Rectal smooth muscle tissue (tissue), 1 donor: ENCODE results near the gene AGTPBP1.
A peak's percentile ranks its signal among the peaks of the same experiment; 100 is the strongest.
"Not testable (repeated sequence)": the region's sequence is repeated elsewhere in the genome, so short reads cannot be mapped to it uniquely, and the experiment has no call there.

ENCODE experiments used
- H3K27ac ChIP-seq: one replicate; pipeline ENCODE4 v1.7.0; 2013; ENCODE audit warnings: low read depth, low read length, inconsistent platforms
- H3K27me3 ChIP-seq: one replicate; pipeline ENCODE4 v1.7.0; 2013; ENCODE audit warnings: low read length; ENCODE audit not compliant: control insufficient read depth, insufficient read depth
- H3K36me3 ChIP-seq: one replicate; pipeline ENCODE4 v1.7.0; 2013; ENCODE audit warnings: low read length; ENCODE audit not compliant: control insufficient read depth, insufficient read depth
- H3K4me1 ChIP-seq: one replicate; pipeline ENCODE4 v1.7.0; 2013; ENCODE audit warnings: low read length; ENCODE audit not compliant: control insufficient read depth, insufficient read depth
- H3K4me3 ChIP-seq: one replicate; pipeline ENCODE4 v1.7.0; 2013; ENCODE audit warnings: low read length
- H3K9ac ChIP-seq: one replicate; pipeline ENCODE4 v1.7.0; 2013; ENCODE audit warnings: low read length

AGTPBP1 gene

DNA sequence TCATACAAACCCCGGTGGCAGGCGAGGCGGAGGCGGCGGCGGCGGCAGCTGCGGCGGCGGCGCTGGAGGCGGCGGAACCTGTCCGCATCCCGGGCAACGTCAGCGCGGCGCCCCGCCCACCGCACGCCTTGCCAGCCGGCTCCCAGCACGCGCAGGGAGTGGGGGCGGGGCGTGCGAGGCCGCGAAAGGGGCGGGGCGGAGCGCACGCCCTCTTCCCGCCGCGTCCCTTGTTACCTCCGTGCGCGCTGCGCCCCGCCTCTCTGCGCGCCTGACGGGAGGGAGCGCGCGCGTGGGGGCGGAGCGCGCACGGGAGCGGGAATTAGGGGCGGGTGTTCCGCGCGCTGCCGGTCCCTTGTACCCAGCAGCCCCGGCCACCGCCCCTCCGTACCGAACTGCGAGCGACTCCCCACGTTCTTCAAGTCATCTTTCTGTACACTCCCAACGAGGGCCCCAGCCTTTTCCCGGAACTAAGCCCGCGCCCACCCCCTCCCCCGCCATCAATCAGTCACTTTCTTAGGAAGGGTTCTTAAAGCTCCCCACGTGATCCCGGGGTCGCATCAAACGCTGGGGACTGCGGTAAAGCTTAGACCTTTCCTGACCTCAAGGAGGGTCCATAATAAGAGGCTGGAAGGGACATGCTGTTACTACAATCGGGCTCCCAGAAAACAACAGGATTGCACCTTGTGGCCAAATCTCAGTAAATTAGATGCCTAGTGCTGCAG, at the start of gene AGTPBP1:
TSS of gene AGTPBP1 (minus strand) at position 80 of the 722 bp plus-strand sequence. CDS start 29,421 bp downstream, outside the sequence.
- no peaks in the 10 kb centered on the region for H3K27me3 ChIP-seq
- H3K4me1 ChIP-seq: peaks cover 4% of the 10 kb centered on the region
- H3K9ac ChIP-seq: peak within 1 kb of the TSS; percentile 63
- H3K36me3 ChIP-seq: no peaks in the 10 kb centered on the region
- H3K4me3 ChIP-seq: peak within 1 kb of the TSS; percentile 92
- H3K27ac ChIP-seq: peak within 1 kb of the TSS; percentile 74

DNA sequence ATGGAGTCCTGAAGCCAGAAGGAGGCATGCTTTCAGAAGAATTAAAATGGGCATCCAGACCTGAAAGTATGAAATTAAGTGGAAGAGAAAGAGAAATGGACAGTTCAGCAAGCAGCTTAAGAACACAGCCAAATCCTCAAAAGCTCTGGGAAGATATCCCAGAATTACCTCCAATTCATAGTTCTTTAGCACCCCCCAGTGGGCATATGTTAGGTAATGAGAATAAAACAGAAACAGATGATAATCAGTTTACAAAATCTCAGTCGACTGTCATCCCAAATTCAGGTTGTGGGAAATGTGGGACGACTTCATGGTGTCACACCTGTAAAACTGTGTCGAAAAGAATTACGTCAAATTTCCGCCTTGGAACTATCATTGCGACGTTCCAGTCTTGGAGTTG, 44.4 kb upstream of the AGTPBP1 start:
- H3K27me3 ChIP-seq, H3K4me1 ChIP-seq, H3K4me3 ChIP-seq, H3K27ac ChIP-seq, H3K36me3 ChIP-seq, H3K9ac ChIP-seq: not testable (repeated sequence)

GRCh38 chr9:85773844-85774243, 32.1 kb upstream of the AGTPBP1 start:
- H3K27me3 ChIP-seq, H3K4me3 ChIP-seq, H3K27ac ChIP-seq, H3K4me1 ChIP-seq, H3K36me3 ChIP-seq, H3K9ac ChIP-seq: not testable (repeated sequence)

DNA sequence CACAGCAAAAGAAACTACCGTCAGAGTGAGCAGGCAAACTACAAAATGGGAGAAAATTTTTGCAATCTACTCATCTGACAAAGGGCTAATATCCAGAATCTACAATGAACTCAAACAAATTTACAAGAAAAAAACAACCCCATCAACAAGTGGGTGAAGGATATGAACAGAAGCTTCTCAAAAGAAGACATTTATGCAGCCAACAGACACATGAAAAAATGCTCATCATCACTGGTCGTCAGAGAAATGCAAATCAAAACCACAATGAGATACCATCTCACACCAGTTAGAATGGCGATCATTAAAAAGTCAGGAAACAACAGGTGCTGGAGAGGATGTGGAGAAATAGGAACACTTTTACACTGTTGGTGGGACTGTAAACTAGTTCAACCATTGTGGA, 20.0 kb upstream of the AGTPBP1 start:
- not testable (repeated sequence) for H3K9ac ChIP-seq, H3K4me1 ChIP-seq, H3K4me3 ChIP-seq, H3K27me3 ChIP-seq, H3K36me3 ChIP-seq, H3K27ac ChIP-seq

DNA sequence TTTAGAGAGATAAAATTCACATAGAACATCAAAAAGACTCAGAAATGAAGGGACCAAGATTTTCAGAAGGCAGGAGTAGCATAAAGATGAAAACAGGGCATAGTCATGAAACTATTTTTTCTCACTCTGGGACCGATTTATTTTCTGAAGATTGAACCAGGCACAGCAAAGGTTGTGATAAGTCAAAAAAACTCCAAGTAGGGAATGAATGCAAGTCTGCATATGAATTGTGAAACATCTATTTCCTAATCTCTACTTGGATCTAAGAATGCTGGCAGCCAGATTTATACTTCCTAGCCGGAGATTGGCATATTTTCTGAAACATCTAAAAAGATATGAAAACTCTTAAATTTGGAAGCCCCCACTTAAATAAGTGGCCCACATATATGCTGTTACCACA, 16.0 kb upstream of the AGTPBP1 start:
- H3K36me3 ChIP-seq, H3K27ac ChIP-seq, H3K9ac ChIP-seq, H3K27me3 ChIP-seq, H3K4me3 ChIP-seq, H3K4me1 ChIP-seq: not testable (repeated sequence)

DNA sequence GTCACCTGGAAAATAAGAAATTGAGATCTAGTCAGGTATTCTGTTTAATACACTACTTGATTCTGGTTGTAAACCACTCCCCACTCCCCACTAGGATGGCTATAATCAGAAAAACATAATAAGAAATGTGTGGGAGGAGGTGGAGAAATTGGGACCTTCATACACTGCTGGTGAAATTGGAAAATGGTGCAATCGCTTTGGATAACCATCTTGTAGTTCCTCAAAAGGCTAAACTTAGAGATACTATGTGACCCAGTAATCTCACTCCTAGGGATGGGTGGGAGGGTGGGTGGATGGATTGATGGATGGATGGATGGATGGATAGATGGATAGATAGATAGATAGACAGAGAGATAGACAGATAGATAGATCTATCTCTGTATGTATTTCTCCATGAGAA, 14.5 kb upstream of the AGTPBP1 start:
- not testable (repeated sequence) for H3K27ac ChIP-seq, H3K36me3 ChIP-seq, H3K27me3 ChIP-seq, H3K9ac ChIP-seq, H3K4me1 ChIP-seq, H3K4me3 ChIP-seq

- H3K9ac ChIP-seq: no peak overlapping the region
- H3K27ac ChIP-seq: no peak overlapping the region
- no peaks in the 10 kb centered on the region for H3K36me3 ChIP-seq
- H3K27me3 ChIP-seq: no peaks in the 10 kb centered on the region
- H3K4me3 ChIP-seq: no peak overlapping the region
- H3K4me1 ChIP-seq: peaks cover 4% of the 10 kb centered on the region
Measured at GRCh38 chr9:85746309-85746708, 4.6 kb upstream of the AGTPBP1 start.

DNA sequence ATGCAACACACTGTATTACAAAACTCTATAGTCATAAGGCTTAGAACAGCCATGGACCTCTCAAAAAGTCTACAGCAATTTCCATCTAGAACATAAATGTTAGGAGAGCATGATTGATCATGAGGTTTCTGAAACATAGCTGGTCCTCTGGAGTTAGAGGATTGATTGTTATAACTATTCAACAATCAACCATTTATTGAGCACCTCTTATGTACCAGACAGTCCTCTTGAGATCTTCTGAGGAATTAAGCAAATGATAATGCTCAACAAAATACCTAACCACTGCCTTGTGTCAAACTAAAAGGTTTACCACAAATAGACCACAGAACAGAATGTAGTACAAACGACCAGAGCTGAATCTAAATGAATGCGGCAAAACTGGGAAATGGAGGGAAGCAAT, 3.4 kb upstream of the AGTPBP1 start:
- no peaks in the 10 kb centered on the region for H3K27me3 ChIP-seq
- peaks cover 4% of the 10 kb centered on the region for H3K4me1 ChIP-seq
- H3K27ac ChIP-seq: no peak overlapping the region

GRCh38 chr9:85744480-85744879, 2.7 kb upstream of the AGTPBP1 start:
- Histone ChIP-seq H3K27ac (no peak overlapping the region), H3K27me3 (no peaks in the 10 kb centered on the region), H3K4me1 (peaks cover 4% of the 10 kb centered on the region), H3K4me3 (no peak overlapping the region), H3K36me3 (no peaks in the 10 kb centered on the region), H3K9ac (no peak overlapping the region)

More for the DNA sequence above, 3.4 kb upstream of the AGTPBP1 start:
- Histone ChIP-seq H3K36me3 (no peaks in the 10 kb centered on the region), H3K9ac (no peak overlapping the region), H3K4me3 (no peak overlapping the region)

DNA sequence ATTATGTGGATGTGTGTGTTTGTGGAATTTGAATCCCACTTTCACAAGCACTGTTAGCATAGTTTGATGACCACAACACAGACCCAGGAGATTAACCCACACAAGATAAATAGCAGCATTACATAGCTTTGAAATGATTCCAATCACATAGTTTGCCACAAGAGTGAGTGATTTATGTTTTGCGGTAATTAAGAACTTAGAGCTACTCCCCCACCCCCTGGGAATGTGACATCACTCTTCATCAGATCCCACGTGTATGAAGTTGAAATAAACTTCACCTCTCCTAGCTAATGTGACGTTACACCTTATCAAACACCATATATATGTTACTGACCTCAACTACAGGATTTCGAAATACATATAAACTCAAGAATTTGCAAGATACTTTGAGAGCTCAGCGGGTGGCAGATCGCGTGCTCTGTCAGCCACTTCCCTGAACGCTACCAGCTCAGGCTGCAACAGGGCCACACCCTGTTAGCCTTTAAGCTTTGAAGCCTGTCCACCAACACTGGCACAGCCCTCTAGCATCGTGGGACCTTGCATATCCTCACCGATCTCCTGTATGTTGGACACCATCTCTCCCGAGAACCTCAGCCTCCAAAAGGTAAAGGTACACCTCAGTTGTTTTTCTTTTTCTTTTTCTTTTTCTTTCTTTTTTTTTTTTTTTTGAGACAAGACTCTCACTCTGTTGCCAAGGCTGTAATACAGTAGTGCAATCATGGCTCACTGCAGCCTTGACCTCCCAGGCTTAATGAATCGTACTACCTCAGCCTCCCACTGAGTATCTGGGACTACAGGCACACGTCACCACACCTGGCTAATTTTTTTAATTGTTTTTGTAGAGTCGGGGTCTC, 1.7 kb upstream of the AGTPBP1 start:
- Histone ChIP-seq H3K9ac (no peak overlapping the region), H3K36me3 (no peaks in the 10 kb centered on the region), H3K4me1 (peaks cover 4% of the 10 kb centered on the region), H3K27ac (no peak overlapping the region), H3K27me3 (no peaks in the 10 kb centered on the region), H3K4me3 (no peak overlapping the region)

GRCh38 chr9:85742597-85742936, 813 bp upstream of the AGTPBP1 start:
- no peaks in the 10 kb centered on the region for H3K36me3 ChIP-seq
- H3K27me3 ChIP-seq: no peaks in the 10 kb centered on the region
- H3K27ac ChIP-seq: peak overlapping the region; percentile 74
- peaks cover 4% of the 10 kb centered on the region for H3K4me1 ChIP-seq
- H3K9ac ChIP-seq: peak overlapping the region; percentile 27
- peak overlapping the region; percentile 92 for H3K4me3 ChIP-seq

- Histone ChIP-seq H3K27me3 (no peaks in the 10 kb centered on the region), H3K36me3 (no peaks in the 10 kb centered on the region), H3K4me1 (peaks cover 4% of the 10 kb centered on the region), H3K4me3 (peak overlapping the region; percentile 70), H3K27ac (peak overlapping the region; percentile 70), H3K9ac (peak overlapping the region; percentile 63)
Measured at GRCh38 chr9:85741095-85741874, 469 bp downstream of the AGTPBP1 start.
